Activated T-cell treated with anti-CD3 and anti-CD28 coated beads, Interleukin-2, amount 50 U/mL, for 72 hours (primary cell): ENCODE measurements around the gene EPB41L4A. TPM values are rescaled to one million over a fixed set of nuclear protein-coding genes. Genes with fewer than 3 reads are reported as not detected.

ENCODE experiments used
- ATAC-seq, 2 donors: fragments of 150-1000 bp; cut with Tn5 transposase; replicated peaks in 1 of 2; 2 replicates each; pipeline ENCODE4 v1.10.0; 2021; ENCODE audit warnings: moderate library complexity in 2 of 2, mild to moderate bottlenecking in 1 of 2
- DNase-seq, 2 donors: peaks; one replicate each; pipeline ENCODE4 v3.0.0; 2021 to 2022; ENCODE audit warnings: mixed read lengths in 1 of 2
- H3K27ac Mint-ChIP-seq: one replicate; pipeline ENCODE4 v1.8.0; 2022; ENCODE audit warnings: mild to moderate bottlenecking, moderate library complexity, mixed read lengths
- H3K27me3 Mint-ChIP-seq: one replicate; pipeline ENCODE4 v1.8.0; 2022; ENCODE audit warnings: low read depth, mixed read lengths
- H3K36me3 Mint-ChIP-seq, 2 donors: one replicate each; pipeline ENCODE4 v1.8.0; 2022; ENCODE audit warnings: mixed read lengths in 2 of 2, mild to moderate bottlenecking in 1 of 2; ENCODE audit not compliant: insufficient read depth in 2 of 2
- H3K4me1 Mint-ChIP-seq: one replicate; pipeline ENCODE4 v1.8.0; 2022; ENCODE audit warnings: low read depth, mixed read lengths
- H3K4me3 Mint-ChIP-seq, 2 donors: one replicate each; pipeline ENCODE4 v1.8.0; 2022; ENCODE audit warnings: mild to moderate bottlenecking in 2 of 2, mixed read lengths in 2 of 2, moderate library complexity in 2 of 2
- H3K9me3 Mint-ChIP-seq, 2 donors: one replicate each; pipeline ENCODE4 v1.8.0; 2022; ENCODE audit warnings: mixed read lengths in 2 of 2
- total RNA-seq, 2 donors: library from RNA; stranded (reverse); gene quantifications; one replicate each; pipeline ENCODE4 v1.2.3, GENCODE V29; 2022

Gene EPB41L4A
- total RNA-seq, 2 donors from 2014 or later, result 0.79 to 2.0 TPM

DNA sequence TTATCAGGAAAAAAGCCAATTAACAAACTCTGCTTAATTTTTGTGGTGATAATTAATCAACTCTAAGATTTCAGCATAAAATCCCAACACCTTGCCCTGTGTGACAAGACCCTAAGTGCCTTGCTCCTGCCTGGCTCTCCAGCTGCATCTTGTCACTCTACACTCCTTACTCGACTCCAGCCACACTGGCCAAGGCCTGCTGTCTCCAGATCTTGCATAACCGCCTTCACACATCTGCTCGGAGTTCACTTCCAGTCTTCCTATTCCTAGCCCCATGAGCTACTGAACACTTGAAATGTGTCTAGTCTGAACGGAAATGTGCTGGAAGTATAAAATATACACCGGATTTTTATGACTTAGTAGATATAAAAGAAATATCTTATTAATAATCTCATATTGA lies 259.6 kb downstream of the EPB41L4A start:
- H3K4me1 Mint-ChIP-seq, result peaks cover 39% of the 10 kb centered on the region
- H3K4me3 Mint-ChIP-seq, result no peak overlapping the region
- ATAC-seq (no peak), DNase-seq (no peak)
- no peak overlapping the region for H3K27ac Mint-ChIP-seq
- no peaks in the 10 kb centered on the region for H3K27me3 Mint-ChIP-seq
- H3K9me3 Mint-ChIP-seq, result peaks cover 0 to 4% of the 10 kb centered on the region in 2 donors
- peaks cover 9 to 19% of the 10 kb centered on the region in 2 donors for H3K36me3 Mint-ChIP-seq

DNA sequence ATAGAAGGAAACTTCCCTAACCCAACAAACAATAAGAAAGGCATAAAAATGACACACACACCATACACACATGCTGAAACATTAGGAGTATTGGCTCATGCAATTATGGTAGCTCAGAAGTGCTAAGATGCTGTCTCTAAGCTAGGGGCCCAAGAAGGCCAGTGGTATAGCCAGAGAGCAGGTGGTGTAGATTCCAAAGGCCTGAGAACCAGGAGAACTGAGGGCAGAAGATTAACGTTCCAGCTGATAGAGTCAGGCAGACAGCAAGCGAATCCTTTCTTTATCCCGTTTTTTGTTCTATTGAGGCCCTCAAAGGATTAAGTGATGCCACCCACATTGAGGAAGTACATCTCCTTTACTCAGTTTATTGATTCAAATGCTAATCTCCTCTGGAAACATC lies 262.9 kb downstream of the EPB41L4A start:
- H3K4me3 Mint-ChIP-seq, result no peak overlapping the region
- peaks cover 17% of the 10 kb centered on the region for H3K4me1 Mint-ChIP-seq
- DNase-seq, result no peak
- peaks cover 0 to 4% of the 10 kb centered on the region in 2 donors for H3K9me3 Mint-ChIP-seq
- H3K36me3 Mint-ChIP-seq, result no peaks in the 10 kb centered on the region
- no peaks in the 10 kb centered on the region for H3K27me3 Mint-ChIP-seq
- no peak overlapping the region for H3K27ac Mint-ChIP-seq
- ATAC-seq, result no peak

DNA sequence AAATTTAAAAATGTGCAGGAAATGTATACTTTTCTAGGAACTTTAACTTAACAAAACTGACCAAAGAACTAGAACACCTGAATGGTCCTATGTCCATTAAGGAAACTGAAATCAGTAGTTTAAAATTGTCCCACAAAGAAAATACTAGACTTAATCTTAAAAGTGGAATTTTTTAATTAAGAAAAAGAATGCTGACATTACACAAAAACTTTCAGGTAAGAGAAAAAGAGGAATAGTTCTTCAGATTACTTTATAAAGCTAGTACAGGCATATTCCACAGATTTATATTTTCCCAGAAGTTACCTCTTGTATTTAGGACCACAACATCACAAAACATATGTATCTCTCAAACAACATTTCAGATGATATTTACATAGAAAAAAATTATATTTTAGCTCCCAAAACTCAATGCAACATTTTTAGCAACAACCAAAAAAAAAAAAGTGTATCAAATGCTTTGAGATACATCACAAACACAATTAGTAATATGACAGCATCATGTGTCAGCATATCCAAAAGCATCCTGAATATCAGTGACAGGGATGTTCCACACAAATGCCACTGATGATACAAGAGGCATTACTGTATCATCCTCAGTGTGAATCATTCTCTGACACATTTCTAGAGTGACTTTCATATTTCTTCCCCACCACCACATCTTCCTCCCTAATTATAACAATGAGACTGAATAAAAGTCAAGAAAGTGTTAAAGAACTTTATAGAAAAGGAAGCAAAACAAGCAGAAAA lies 264.0 kb downstream of the EPB41L4A start:
- no peaks in the 10 kb centered on the region for H3K27me3 Mint-ChIP-seq
- ATAC-seq (peak; percentile 90 to 92), DNase-seq (no peak)
- peak overlapping the region; percentile 55 for H3K27ac Mint-ChIP-seq
- H3K36me3 Mint-ChIP-seq, result no peaks in the 10 kb centered on the region
- H3K4me1 Mint-ChIP-seq, result peaks cover 12% of the 10 kb centered on the region
- H3K4me3 Mint-ChIP-seq, result peak overlapping the region in 1 of 2 donors; percentile 27
- peaks cover 0 to 4% of the 10 kb centered on the region in 2 donors for H3K9me3 Mint-ChIP-seq

DNA sequence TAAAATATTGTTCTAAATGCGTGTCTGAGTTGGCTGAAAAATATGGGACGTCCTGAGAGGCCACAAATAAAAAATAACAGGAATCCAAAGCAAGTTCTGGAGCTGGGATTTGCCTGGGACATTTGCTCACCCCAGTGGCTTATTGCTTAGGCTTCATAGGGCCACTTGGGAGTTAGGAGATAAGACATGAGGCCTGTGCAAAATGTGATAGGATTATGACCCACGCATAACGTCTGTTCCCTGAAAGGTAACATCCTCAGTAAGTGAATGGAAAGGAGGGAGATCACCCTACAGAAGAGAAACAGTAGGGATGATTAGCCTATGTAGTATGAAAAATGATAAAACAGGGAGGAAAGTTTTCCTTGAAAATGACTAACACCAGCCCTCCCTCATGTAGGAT lies 269.4 kb downstream of the EPB41L4A start:
- peaks cover under 1% of the 10 kb centered on the region for H3K4me1 Mint-ChIP-seq
- no peak overlapping the region for H3K4me3 Mint-ChIP-seq
- ATAC-seq (no peak), DNase-seq (no peak)
- no peak overlapping the region for H3K27ac Mint-ChIP-seq
- H3K36me3 Mint-ChIP-seq, result no peaks in the 10 kb centered on the region
- no peaks in the 10 kb centered on the region for H3K9me3 Mint-ChIP-seq
- H3K27me3 Mint-ChIP-seq, result no peaks in the 10 kb centered on the region

DNA sequence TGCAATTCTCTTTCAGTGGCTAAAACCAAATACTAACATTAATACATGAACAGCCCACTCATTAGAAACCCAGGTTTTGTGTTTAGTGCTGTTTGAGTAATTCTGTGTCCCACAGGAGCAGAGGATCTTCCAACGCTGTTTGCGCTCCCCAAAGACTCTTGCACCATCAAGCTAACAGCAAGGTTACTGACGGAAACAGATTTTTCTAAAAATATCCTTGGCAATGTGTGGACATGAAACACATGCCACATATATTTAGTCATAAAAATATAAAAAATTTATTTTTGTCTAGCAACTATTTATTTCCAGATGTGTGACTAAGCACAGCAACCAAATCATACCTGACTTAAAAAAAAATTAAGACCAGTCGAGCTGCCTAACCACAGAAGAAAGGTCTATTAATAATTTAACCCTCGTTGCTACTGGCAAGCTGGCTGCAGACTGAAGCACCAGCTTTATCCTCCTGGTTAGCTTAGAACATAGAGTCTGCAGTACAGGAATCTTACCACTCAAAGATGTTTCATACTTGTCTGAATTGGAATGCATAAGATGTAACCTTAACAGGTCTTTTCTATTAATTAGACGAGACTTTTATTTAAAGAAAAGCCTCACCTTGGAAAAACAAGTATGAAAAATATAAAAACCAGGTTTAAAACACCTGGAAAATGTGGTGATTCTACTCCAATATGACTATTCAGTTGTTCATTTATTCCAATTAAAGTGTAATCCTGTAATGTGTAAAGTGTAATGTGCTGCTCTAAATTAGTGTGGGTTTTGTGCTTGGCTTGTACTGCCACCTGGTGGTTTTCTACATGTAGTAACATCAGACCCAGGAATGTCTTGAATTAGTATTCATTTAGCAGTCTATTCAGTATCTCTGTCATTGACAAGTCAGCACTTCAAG lies 272.5 kb downstream of the EPB41L4A start:
- Mint-ChIP-seq H3K27me3 (no peaks in the 10 kb centered on the region), H3K9me3 (no peaks in the 10 kb centered on the region), H3K36me3 (no peaks in the 10 kb centered on the region), H3K27ac (no peak overlapping the region), H3K4me1 (no peaks in the 10 kb centered on the region), H3K4me3 (no peak overlapping the region)
- DNase-seq (peak; percentile 60), ATAC-seq (peak; percentile 83 to 85)

DNA sequence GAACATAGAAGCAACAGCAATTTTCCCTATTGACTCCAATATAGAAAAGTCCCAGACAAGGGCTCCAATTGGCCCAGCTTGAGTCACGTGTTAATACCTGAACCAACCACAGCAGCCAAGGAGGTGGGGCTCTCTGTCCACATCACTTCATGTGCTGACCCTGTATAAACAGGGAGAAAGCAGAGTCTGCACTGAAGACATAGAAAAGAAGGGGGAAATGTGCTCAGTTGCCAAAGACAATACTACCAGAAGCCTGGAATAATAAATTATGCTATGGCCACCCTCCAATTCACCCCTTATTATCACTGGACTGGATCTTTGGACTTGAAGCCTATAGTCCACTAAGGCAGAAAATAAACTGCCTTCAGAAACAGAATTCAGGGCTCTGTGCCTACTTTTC lies 275.4 kb downstream of the EPB41L4A start:
- no peaks in the 10 kb centered on the region for H3K9me3 Mint-ChIP-seq
- no peak overlapping the region for H3K27ac Mint-ChIP-seq
- H3K36me3 Mint-ChIP-seq, result no peaks in the 10 kb centered on the region
- no peak for ATAC-seq
- no peaks in the 10 kb centered on the region for H3K27me3 Mint-ChIP-seq
- no peak overlapping the region for H3K4me3 Mint-ChIP-seq
- H3K4me1 Mint-ChIP-seq, result no peaks in the 10 kb centered on the region
- DNase-seq, result no peak

DNA sequence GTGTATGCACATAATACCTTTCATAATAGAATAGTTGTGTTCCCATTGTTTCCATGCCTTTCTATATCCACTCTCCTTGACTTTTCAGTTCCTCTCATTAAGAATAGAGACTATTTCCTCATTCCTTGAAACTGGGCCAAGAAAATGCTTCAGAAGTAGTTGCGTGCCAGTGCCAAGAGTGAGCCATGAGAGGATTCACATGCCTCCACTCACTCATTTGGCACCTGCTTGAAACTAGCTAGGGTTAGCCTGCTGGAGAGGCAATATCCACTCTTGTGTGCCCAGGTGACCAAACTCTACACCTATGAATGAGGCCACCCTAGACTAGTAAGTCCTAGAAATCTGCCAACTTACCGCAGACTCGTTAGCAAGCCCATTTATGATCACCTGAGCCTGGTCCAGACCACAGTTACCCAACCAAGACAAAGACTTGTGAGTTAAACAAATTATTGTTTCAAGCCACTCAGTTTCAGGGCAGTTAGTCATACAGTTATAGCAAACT lies 276.3 kb downstream of the EPB41L4A start:
- DNase-seq (no peak), ATAC-seq (no peak)
- no peaks in the 10 kb centered on the region for H3K4me1 Mint-ChIP-seq
- no peak overlapping the region for H3K4me3 Mint-ChIP-seq
- no peaks in the 10 kb centered on the region for H3K9me3 Mint-ChIP-seq
- H3K27ac Mint-ChIP-seq, result no peak overlapping the region
- no peaks in the 10 kb centered on the region for H3K36me3 Mint-ChIP-seq
- H3K27me3 Mint-ChIP-seq, result peaks cover 8% of the 10 kb centered on the region

DNA sequence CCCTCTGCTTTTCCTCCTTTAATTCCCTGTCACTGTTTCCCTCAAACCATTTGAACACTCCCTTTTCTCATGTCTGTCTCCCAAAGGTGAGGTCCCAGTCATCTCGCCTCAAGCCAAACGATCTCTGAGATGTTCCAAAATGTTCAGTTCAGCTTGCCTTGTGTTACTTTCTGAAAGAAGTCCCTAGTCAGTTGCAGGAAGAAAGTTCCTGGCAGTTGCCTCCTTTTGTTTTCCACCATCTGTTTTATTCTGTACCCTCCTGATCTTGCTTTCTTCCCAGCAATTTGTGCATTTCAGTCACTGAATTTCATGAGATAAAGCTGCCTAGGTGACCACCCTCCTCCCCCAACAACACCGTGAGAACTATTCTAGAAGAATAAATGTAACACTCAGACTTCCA lies 277.5 kb downstream of the EPB41L4A start:
- Mint-ChIP-seq H3K27me3 (peaks cover 11% of the 10 kb centered on the region), H3K36me3 (no peaks in the 10 kb centered on the region), H3K4me3 (no peak overlapping the region), H3K9me3 (no peaks in the 10 kb centered on the region), H3K4me1 (no peaks in the 10 kb centered on the region), H3K27ac (no peak overlapping the region)
- ATAC-seq (no peak), DNase-seq (no peak)

DNA sequence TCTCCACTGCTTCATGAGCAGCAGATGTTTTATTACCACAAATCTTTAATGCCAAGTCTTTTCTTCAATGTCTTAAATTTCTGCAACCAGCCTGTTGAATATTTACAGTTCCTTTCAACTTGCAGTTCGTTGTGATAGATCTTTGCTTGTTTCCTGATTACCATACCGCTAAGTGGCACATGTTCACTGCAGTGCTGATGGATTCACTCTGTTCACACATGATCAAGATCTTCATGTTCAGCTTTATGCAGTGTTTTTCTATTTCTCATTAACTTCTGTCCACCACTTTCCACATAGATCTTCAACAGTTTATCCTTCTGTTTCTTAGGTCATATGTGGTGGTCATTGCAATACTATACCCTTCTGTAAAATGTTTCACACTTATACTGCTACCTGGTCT lies 280.6 kb downstream of the EPB41L4A start:
- H3K27me3 Mint-ChIP-seq, result peaks cover 11% of the 10 kb centered on the region
- DNase-seq (no peak), ATAC-seq (no peak)
- no peaks in the 10 kb centered on the region for H3K4me1 Mint-ChIP-seq
- no peaks in the 10 kb centered on the region for H3K9me3 Mint-ChIP-seq
- no peak overlapping the region for H3K27ac Mint-ChIP-seq
- no peaks in the 10 kb centered on the region for H3K36me3 Mint-ChIP-seq
- H3K4me3 Mint-ChIP-seq, result no peak overlapping the region

DNA sequence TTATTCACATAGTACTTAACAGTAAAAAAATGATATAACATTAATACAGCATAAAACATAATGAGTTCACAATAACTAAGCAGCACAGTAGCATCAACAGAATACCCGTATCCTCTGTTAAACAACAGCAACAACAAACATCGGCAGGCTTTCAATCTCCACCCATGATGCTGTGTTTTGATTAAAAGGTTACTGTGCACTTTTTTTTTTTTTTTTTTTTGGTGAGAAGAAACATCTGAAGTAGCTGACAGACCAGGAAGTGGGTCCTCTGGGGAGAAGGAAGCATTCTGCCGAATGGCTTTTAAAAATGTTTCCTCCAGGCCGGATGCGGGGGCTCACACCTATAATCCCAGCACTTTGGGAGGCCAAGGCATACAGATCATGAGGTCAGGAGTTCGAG lies 282.3 kb downstream of the EPB41L4A start:
- Mint-ChIP-seq H3K27me3 (peaks cover 11% of the 10 kb centered on the region), H3K9me3 (peaks cover 0 to 2% of the 10 kb centered on the region in 2 donors), H3K4me3 (no peak overlapping the region), H3K27ac (no peak overlapping the region), H3K4me1 (no peaks in the 10 kb centered on the region), H3K36me3 (no peaks in the 10 kb centered on the region)
- DNase-seq (no peak), ATAC-seq (no peak)

DNA sequence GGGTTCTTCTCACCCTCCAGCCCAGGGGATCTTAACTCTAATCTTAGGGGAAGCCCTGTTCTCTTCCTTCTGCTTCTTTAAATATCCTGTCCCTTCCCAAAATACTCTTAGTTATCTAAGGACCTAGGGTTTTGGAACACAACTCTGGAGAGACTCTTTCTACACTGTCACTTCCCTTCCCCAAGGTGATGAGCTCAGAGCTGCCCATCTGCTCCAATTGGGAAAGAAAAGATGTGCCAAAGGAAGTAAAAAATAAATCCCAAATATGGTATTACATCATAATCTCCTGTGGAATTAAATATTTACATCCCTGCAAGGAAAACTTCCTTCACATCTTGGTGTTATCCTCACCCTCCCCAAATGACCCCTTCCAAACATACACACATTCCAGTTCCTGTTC lies 291.2 kb downstream of the EPB41L4A start:
- ATAC-seq, result no peak
- Mint-ChIP-seq H3K4me1 (no peaks in the 10 kb centered on the region), H3K9me3 (peaks cover 0 to 2% of the 10 kb centered on the region in 2 donors), H3K36me3 (no peaks in the 10 kb centered on the region), H3K4me3 (no peak overlapping the region), H3K27ac (no peak overlapping the region), H3K27me3 (peaks cover 14% of the 10 kb centered on the region)
- DNase-seq, result no peak

DNA sequence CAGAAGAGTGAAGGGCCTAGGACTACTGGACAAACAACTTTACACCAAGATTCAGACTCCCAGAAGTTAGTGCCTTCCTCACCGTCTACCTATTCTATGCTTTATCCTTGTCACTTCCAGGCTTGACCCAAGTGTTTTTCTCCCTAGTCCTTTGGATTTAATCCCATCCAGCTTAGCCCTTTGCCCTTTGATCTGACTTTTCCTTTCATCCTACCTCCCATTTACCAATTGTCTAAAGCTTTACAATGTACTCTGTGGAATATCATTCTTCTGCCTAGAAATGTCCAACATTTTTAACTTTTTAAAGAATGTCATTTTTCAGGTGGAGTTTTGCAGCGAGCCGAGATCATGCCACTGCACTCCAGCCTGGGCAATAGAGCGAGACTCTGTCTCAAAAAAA lies 292.1 kb downstream of the EPB41L4A start:
- Mint-ChIP-seq H3K27ac (no peak overlapping the region), H3K9me3 (no peaks in the 10 kb centered on the region), H3K27me3 (peaks cover 21% of the 10 kb centered on the region), H3K4me3 (no peak overlapping the region), H3K4me1 (no peaks in the 10 kb centered on the region), H3K36me3 (no peaks in the 10 kb centered on the region)
- ATAC-seq (no peak), DNase-seq (no peak)

DNA sequence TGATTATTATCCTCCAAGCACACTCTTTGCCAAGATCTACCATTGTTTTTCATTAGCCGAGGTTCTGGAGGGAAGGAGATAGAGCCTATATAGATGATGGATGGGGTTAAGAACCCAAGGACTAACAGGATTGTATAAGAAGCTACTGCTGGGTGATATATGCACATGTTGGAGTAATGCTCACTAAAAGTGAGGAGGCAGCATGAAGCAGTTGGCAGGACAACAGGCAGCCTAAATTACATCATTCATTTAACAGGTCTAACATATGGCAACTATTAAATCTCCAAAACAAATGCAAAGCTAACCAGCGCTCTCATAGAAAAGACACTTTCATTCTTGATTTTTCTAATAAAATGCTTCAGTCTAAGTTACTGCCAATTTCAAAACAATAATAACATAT lies 293.2 kb downstream of the EPB41L4A start:
- ATAC-seq (no peak), DNase-seq (no peak)
- no peak overlapping the region for H3K27ac Mint-ChIP-seq
- H3K27me3 Mint-ChIP-seq, result peaks cover 23% of the 10 kb centered on the region
- H3K9me3 Mint-ChIP-seq, result no peaks in the 10 kb centered on the region
- no peaks in the 10 kb centered on the region for H3K36me3 Mint-ChIP-seq
- no peak overlapping the region for H3K4me3 Mint-ChIP-seq
- H3K4me1 Mint-ChIP-seq, result no peaks in the 10 kb centered on the region
